KG1 (cell line): ENCODE measurements around the gene TAOK3.
"Not testable (repeated sequence)": the region's sequence is repeated elsewhere in the genome, so short reads cannot be mapped to it uniquely, and the experiment has no call there.

ENCODE experiments used
- DNase-seq: peaks from one replicate; lab custom pipeline; 2025; lab: John Stamatoyannopoulos, UW

TAOK3 gene

GRCh38 chr12:118337194-118337838 lies 35.4 kb downstream of the TAOK3 start:
- no peak for DNase-seq

- DNase-seq: no peak
Observed at GRCh38 chr12:118336123-118336522, 36.6 kb downstream of the TAOK3 start.

GRCh38 chr12:118334939-118335567 lies 37.7 kb downstream of the TAOK3 start:
- DNase-seq: no peak

- no peak for DNase-seq
Observed at GRCh38 chr12:118334241-118334640, 38.5 kb downstream of the TAOK3 start.

GRCh38 chr12:118332511-118332910 lies 40.2 kb downstream of the TAOK3 start:
- DNase-seq: no peak

- DNase-seq: peak; percentile 81
Observed at GRCh38 chr12:118330421-118331018, 42.2 kb downstream of the TAOK3 start.

- DNase-seq: no peak
Observed at GRCh38 chr12:118328486-118329330, 44.0 kb downstream of the TAOK3 start.

- no peak for DNase-seq
Observed at GRCh38 chr12:118327391-118327790, 45.3 kb downstream of the TAOK3 start.

- no peak for DNase-seq
Observed at GRCh38 chr12:118326991-118327390, 45.7 kb downstream of the TAOK3 start.

GRCh38 chr12:118325081-118325480 lies 47.6 kb downstream of the TAOK3 start:
- no peak for DNase-seq

- no peak for DNase-seq
Observed at GRCh38 chr12:118319627-118320026, 53.1 kb downstream of the TAOK3 start.

GRCh38 chr12:118318744-118319143 lies 54.0 kb downstream of the TAOK3 start:
- DNase-seq: no peak

- DNase-seq: no peak
Observed at GRCh38 chr12:118317729-118318128, 55.0 kb downstream of the TAOK3 start.

GRCh38 chr12:118315821-118316220 lies 56.9 kb downstream of the TAOK3 start:
- no peak for DNase-seq

GRCh38 chr12:118312578-118312977 lies 60.1 kb downstream of the TAOK3 start:
- DNase-seq: no peak

- DNase-seq: no peak
Observed at GRCh38 chr12:118311666-118312065, 61.0 kb downstream of the TAOK3 start.

- no peak for DNase-seq
Observed at GRCh38 chr12:118310320-118310719, 62.4 kb downstream of the TAOK3 start.

- DNase-seq: not testable (repeated sequence)
Observed at GRCh38 chr12:118308006-118308405, 64.7 kb downstream of the TAOK3 start.

GRCh38 chr12:118307069-118307954 lies 65.4 kb downstream of the TAOK3 start:
- no peak for DNase-seq

- no peak for DNase-seq
Observed at GRCh38 chr12:118304093-118304492, 68.6 kb downstream of the TAOK3 start.

GRCh38 chr12:118302053-118302452 lies 70.7 kb downstream of the TAOK3 start:
- DNase-seq: no peak
